ENCODE results near the gene PCDHB15.
"Not testable (repeated sequence)": the region's sequence is repeated elsewhere in the genome, so short reads cannot be mapped to it uniquely, and the experiment has no call there.

DNA sequence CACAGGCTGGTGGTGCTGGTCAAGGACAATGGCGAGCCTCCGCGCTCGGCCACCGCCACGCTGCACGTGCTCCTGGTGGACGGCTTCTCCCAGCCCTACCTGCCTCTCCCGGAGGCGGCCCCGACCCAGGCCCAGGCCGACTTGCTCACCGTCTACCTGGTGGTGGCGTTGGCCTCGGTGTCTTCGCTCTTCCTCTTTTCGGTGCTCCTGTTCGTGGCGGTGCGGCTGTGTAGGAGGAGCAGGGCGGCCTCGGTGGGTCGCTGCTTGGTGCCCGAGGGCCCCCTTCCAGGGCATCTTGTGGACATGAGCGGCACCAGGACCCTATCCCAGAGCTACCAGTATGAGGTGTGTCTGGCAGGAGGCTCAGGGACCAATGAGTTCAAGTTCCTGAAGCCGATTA, 29.2 kb upstream of the PCDHB15 start:
- TF ChIP-seq, protein P1, sequence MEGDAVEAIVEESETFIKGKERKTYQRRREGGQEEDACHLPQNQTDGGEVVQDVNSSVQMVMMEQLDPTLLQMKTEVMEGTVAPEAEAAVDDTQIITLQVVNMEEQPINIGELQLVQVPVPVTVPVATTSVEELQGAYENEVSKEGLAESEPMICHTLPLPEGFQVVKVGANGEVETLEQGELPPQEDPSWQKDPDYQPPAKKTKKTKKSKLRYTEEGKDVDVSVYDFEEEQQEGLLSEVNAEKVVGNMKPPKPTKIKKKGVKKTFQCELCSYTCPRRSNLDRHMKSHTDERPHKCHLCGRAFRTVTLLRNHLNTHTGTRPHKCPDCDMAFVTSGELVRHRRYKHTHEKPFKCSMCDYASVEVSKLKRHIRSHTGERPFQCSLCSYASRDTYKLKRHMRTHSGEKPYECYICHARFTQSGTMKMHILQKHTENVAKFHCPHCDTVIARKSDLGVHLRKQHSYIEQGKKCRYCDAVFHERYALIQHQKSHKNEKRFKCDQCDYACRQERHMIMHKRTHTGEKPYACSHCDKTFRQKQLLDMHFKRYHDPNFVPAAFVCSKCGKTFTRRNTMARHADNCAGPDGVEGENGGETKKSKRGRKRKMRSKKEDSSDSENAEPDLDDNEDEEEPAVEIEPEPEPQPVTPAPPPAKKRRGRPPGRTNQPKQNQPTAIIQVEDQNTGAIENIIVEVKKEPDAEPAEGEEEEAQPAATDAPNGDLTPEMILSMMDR (IDR thresholded peaks at IDR 0.05): not testable (repeated sequence)
- TF ChIP-seq POLR2A, EP300, POLR2AphosphoS5 (IDR thresholded peaks at IDR 0.05): not testable (repeated sequence)

Measured in suprapubic skin (tissue), 4 donors.